Measurements from ENCODE around the gene UFL1. TPM values are rescaled to one million over a fixed set of nuclear protein-coding genes. Genes with fewer than 3 reads are reported as not detected.

The UFL1 gene
- total and polyA plus RNA-seq, 2 of the 8 experiments (the other 6 are each of a cell fraction or from before 2014, with no cell fraction given) = 2.2 to 10.2 TPM

GRCh38 chr6:96547654-96548053, 26.0 kb downstream of the UFL1 start:
- no peaks in the 10 kb centered on the region for H4K20me1 ChIP-seq (replicated peaks in 1 of 2; ENCODE audit: control insufficient read depth in 1 of 2, insufficient read depth in 2 of 2, low read length in 2 of 2)
- 92% methylated on average over 4 of the region's 4 CpGs; no CpG with 5 or more reads in 1 of the 2 experiments for WGBS, 2 experiments (ENCODE audit: extremely low coverage in 1 of 2, insufficient coverage in 1 of 2, insufficient read length in 1 of 2, insufficient replicate concordance in 2 of 2, low coverage in 1 of 2, low lambda C conversion rate in 2 of 2, missing lambda C conversion rate in 1 of 2)
- H3K4ac ChIP-seq (replicated peaks; ENCODE audit: insufficient read length, low read depth, low read length) = no peak overlapping the region
- H2AFZ ChIP-seq (ENCODE audit: low read length) = no peak overlapping the region
- no peaks in the 10 kb centered on the region for H3K4me1 ChIP-seq (replicated peaks in 1 of 4; ENCODE audit: control insufficient read depth in 3 of 4, insufficient read depth in 4 of 4, low read length in 3 of 4)
- FAIRE-seq = no peak
- no peak overlapping the region for H3K18ac ChIP-seq (ENCODE audit: extremely low read depth, low read length)
- no peak overlapping the region for H3K4me2 ChIP-seq (ENCODE audit: insufficient read depth in 1 of 2, low read depth in 2 of 2, low read length in 2 of 2)
- H4K91ac ChIP-seq (replicated peaks; ENCODE audit: insufficient read length, low read length) = no peak overlapping the region
- POLR2A ChIA-PET (ENCODE audit: partially characterized antibody) = no interaction called here
- no peak overlapping the region for H4K8ac ChIP-seq (ENCODE audit: extremely low read depth, insufficient read depth, low read length)
- H2AK5ac ChIP-seq (ENCODE audit: low read depth, low read length) = no peak overlapping the region
- H2BK15ac ChIP-seq (ENCODE audit: low read length) = no peak overlapping the region
- TF ChIP-seq YY1 (IDR thresholded peaks at IDR 0.05; ENCODE audit: low read depth, low read length) (no peak), CHD1 (IDR thresholded peaks at IDR 0.05; ENCODE audit: low read depth, low read length) (no peak), BRCA1 (IDR thresholded peaks at IDR 0.05; ENCODE audit: low read depth, low read length) (no peak), SAP30 (IDR thresholded peaks at IDR 0.05; ENCODE audit: insufficient read depth, insufficient replicate concordance, low read length) (no peak), EZH2 (IDR thresholded peaks at IDR 0.05; ENCODE audit: low read depth, low read length, severe bottlenecking) (no peak), CBX5 (IDR thresholded peaks at IDR 0.05; ENCODE audit: low read depth, low read length) (no peak), CBX8 (IDR thresholded peaks at IDR 0.05; ENCODE audit: borderline replicate concordance, low read depth, low read length) (no peak), SP4 (IDR thresholded peaks at IDR 0.05; ENCODE audit: low read length) (no peak), RAD21 (IDR thresholded peaks at IDR 0.05 in 1 of 2, conservative IDR thresholded peaks at IDR 0.05 in 1 of 2; ENCODE audit: low read depth in 2 of 2, low read length in 2 of 2) (no peak), MAFK (IDR thresholded peaks at IDR 0.05; ENCODE audit: low read depth, low read length) (no peak), USF2 (IDR thresholded peaks at IDR 0.05; ENCODE audit: low read length) (no peak), RBBP5 (IDR thresholded peaks at IDR 0.05; ENCODE audit: borderline replicate concordance, low read depth, low read length) (no peak)
- CTCF ChIA-PET (ENCODE audit: partially characterized antibody) = no interaction called here
- H2BK5ac ChIP-seq (ENCODE audit: low read depth, low read length) = no peak overlapping the region
- H3K9ac ChIP-seq (replicated peaks in 1 of 4; ENCODE audit: extremely low read depth in 1 of 4, low read depth in 3 of 4, low read length in 3 of 4) = no peak overlapping the region
- H3K9me3 ChIP-seq (ENCODE audit: insufficient read depth in 2 of 2, low read depth in 1 of 2, low read length in 1 of 2) = no peaks in the 10 kb centered on the region
- H3K79me1 ChIP-seq (ENCODE audit: low read depth, low read length) = no peaks in the 10 kb centered on the region
- no peak overlapping the region for H4K5ac ChIP-seq (ENCODE audit: insufficient read length, low read depth, low read length)
- H3K23me2 ChIP-seq (ENCODE audit: low read depth, low read length) = no peaks in the 10 kb centered on the region
- no peak overlapping the region for H2BK120ac ChIP-seq (replicated peaks; ENCODE audit: low read depth, low read length)
- no peak overlapping the region for H3K4me3 ChIP-seq (ENCODE audit: extremely low read depth in 1 of 4, insufficient read depth in 2 of 4, low read depth in 3 of 4, low read length in 4 of 4)
- H3K23ac ChIP-seq (ENCODE audit: insufficient read length) = no peak overlapping the region
- no peak overlapping the region for H3K14ac ChIP-seq (ENCODE audit: insufficient read length)
- no peak overlapping the region for H3K56ac ChIP-seq (replicated peaks; ENCODE audit: insufficient read length, low read depth, low read length)
- no peak overlapping the region for H2BK12ac ChIP-seq (ENCODE audit: low read depth, low read length)
- peaks cover 2 to 23% (median 3%) of the 10 kb centered on the region in 4 experiments; a peak in 7 of 8 replicates for H3K36me3 ChIP-seq (ENCODE audit: control insufficient read depth in 2 of 4, insufficient read depth in 4 of 4, low read length in 3 of 4)
- DNase-seq (ENCODE audit: low read depth in 1 of 2, low spot score in 2 of 2) = no peak
- H3K79me2 ChIP-seq (ENCODE audit: control insufficient read depth in 1 of 2, insufficient read depth in 2 of 2, low read length in 2 of 2) = no peaks in the 10 kb centered on the region
- no peak overlapping the region for H3K27ac ChIP-seq (ENCODE audit: low read depth, low read length)
- no peak overlapping the region for H2BK20ac ChIP-seq (ENCODE audit: low read length)
- no peaks in the 10 kb centered on the region for H3K27me3 ChIP-seq (replicated peaks in 1 of 4; ENCODE audit: control insufficient read depth in 3 of 4, extremely low read depth in 1 of 4, insufficient read depth in 3 of 4, low read length in 3 of 4)

All from H1 (cell line).